Fibroblast of mammary gland (primary cell): Measurements from ENCODE around the gene PARD6B.

ENCODE experiments used
- DNase-seq: peaks from one replicate; pipeline ENCODE4 v3.0.0-alpha.2; 2010; ENCODE audit warnings: low read depth
- H3K4me3 ChIP-seq: 2 replicates; pipeline ENCODE4 v1.5.1; 2011; ENCODE audit warnings: low read depth, mild to moderate bottlenecking, low read length, moderate library complexity; ENCODE audit not compliant: control insufficient read depth
- CTCF ChIP-seq: conservative IDR thresholded peaks from 2 replicates; pipeline ENCODE4 v1.5.1; 2011; ENCODE audit warnings: low read depth, low read length, inconsistent platforms; ENCODE audit not compliant: control insufficient read depth, insufficient read depth

The PARD6B gene

GRCh38 chr20:50720026-50720425 lies 11.4 kb upstream of the PARD6B start:
- DNase-seq, result no peak
- H3K4me3 ChIP-seq, result no peak overlapping the region
- TF ChIP-seq CTCF, result no peak

- H3K4me3 ChIP-seq, result no peak overlapping the region
- TF ChIP-seq CTCF, result peak; percentile 8
- no peak for DNase-seq
These were observed 10.8 kb upstream of the PARD6B start for GRCh38 chr20:50720582-50720981.

GRCh38 chr20:50721881-50722281 lies 9.5 kb upstream of the PARD6B start:
- TF ChIP-seq CTCF, result no peak
- no peak overlapping the region for H3K4me3 ChIP-seq
- peak; percentile 59 for DNase-seq

GRCh38 chr20:50722424-50723155 lies 8.8 kb upstream of the PARD6B start:
- no peak overlapping the region for H3K4me3 ChIP-seq
- no peak for DNase-seq
- no peak for TF ChIP-seq CTCF

- H3K4me3 ChIP-seq, result no peak overlapping the region
- no peak for TF ChIP-seq CTCF
- no peak for DNase-seq
These were observed 7.7 kb upstream of the PARD6B start for GRCh38 chr20:50723672-50724071.

GRCh38 chr20:50724112-50724725 lies 7.2 kb upstream of the PARD6B start:
- no peak overlapping the region for H3K4me3 ChIP-seq
- DNase-seq, result no peak
- TF ChIP-seq CTCF, result no peak
